Testis (tissue), 2 donors: Measurements from ENCODE around the gene MYH13.

Experiments
- CTCF ChIP-seq, 3 experiments: fragments of 450-650 bp in 2 of 3; fragments of 200-600 bp in 1 of 3; sonication (generic) in 1 of 3; IDR thresholded peaks; one replicate each; pipeline ENCODE4 v1.5.1; 2016 to 2019; ENCODE audit warnings: antibody characterized with exemption in 3 of 3, mild to moderate bottlenecking in 2 of 3, moderate library complexity in 1 of 3
- POLR2A ChIP-seq: fragments of 450-650 bp; IDR thresholded peaks from one replicate; pipeline ENCODE4 v1.6.1; 2017; ENCODE audit warnings: antibody characterized with exemption, mild to moderate bottlenecking, moderate library complexity

- TF ChIP-seq CTCF (IDR thresholded peaks at IDR 0.05) (no peak), POLR2A (no peak)
Measured at GRCh38 chr17:10261098-10261497, 111.7 kb downstream of the MYH13 start.
